T47D (cell line): Measurements from ENCODE around the gene GATAD1.
"Not testable (repeated sequence)": the region's sequence is repeated elsewhere in the genome, so short reads cannot be mapped to it uniquely, and the experiment has no call there.

Source experiments
- DNase-seq, 2 experiments: peaks; one replicate each; pipeline versions ENCODE4 v3.0.0 to v3.0.0-alpha.2; 2011 to 2012; ENCODE audit warnings: low read depth in 1 of 2, low spot score in 1 of 2
- JUND ChIP-seq: IDR thresholded peaks from 2 replicates; pipeline ENCODE4 v1.6.1; 2012; ENCODE audit warnings: low read depth
- in situ Hi-C: cut with HindIII; loops from 2 replicates; pipeline ENCODE4 v1.10.0; 2016; ENCODE audit warnings: low sequenced_read_pairs, low pct_unique_long_range_greater_than_20kb

GATAD1 gene

DNA sequence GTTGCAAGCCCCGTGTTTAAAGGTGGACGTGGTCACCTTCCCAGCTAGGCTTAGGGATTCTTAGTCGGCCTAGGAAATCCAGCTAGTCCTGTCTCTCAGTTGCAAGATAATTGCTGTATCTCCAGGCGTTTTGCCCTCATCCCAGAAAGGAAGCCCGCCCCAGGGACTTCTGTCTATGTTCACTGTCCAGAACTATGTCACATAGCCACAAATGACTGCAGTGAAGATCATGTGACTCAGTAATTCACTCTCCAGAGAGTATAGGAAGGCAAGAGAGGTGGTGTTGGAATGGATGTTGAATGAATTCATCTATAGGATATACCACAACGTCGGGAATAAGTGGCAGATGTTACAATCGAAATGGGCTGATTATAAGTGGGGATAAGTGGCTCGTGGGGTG lies 30.8 kb downstream of the GATAD1 start:
- in situ Hi-C loops: no loop called here
- TF ChIP-seq JUND: no peak
- no peak for DNase-seq

DNA sequence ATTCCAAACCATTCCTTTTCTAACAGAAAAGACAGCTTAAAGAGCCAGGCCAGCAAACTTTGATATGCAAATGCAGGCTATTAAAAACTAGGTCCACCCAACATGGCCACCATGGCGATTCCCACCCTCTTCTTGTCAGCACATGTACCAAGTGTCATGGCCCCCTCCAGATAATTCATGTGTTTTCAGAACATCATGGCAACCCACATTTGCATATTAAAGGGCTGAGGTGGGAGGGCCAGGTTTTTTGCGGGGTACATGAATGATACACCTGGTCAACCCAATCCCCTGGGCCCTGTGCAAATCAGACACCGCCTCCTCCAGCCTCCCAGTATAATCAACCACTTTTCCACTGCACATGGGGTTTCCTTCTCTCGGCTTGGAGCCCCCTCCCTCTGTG lies 31.4 kb downstream of the GATAD1 start:
- no peak for TF ChIP-seq JUND
- no peak for DNase-seq
- in situ Hi-C loops: no loop called here

DNA sequence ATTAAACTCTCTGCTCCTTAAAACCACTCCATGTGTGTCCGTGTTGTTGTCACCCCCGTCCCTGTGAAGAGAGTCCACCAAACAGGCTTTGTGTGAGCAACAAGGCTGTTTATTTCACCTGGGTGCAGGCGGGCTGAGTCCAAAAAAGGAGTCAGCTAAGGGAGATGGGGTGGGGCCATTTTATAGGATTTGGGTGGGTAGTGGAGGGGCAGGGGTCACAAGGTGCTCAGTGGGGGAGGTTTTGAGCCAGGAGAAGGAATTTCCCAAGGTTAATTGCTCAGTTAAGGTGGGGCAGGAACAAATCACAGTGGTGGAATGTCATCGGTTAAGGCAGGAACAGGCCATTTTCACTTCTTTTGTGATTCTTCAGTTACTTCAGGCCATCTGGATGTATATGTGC lies 31.9 kb downstream of the GATAD1 start:
- in situ Hi-C loops, DNase-seq: not testable (repeated sequence)

DNA sequence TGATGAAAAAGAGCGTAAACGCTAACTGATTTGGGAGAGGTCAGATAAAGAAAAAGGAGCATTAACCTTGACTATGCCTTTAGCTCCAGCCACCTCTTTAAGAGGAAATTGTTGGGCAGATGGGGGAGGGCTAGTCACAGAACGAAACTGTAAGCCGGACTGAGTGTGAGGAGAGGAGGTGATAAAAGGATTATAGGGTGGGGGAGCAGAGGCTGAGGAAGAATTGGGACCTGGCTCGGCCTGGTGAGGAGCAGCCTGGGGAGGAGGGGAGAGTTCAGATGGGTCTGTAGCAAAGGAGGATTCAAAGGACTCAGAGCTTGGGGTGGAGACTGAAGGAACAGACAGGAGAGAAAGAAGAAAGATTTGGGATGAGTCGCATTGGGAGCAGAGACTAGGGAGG lies 36.3 kb downstream of the GATAD1 start:
- in situ Hi-C loops, DNase-seq: not testable (repeated sequence)

DNA sequence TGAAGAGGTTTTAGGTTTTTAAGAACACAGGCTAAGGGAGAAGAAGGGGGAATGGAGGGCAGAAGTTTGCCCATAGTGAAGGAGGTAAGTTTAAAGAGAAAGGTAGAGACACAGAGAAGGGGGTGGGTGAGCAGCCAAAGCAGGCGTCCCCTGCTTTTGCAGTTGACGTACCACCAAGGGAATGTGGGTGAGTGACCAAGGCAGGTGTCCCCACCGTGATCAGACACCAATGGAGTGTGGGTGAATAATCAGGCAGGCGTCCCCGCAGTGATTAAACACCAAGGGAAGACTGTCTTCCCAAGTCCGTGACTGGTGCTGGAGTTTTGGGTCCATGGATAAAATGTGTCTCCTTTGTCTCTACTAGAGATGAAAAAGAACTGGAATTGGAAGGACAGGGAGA lies 36.9 kb downstream of the GATAD1 start:
- in situ Hi-C loops, DNase-seq: not testable (repeated sequence)

DNA sequence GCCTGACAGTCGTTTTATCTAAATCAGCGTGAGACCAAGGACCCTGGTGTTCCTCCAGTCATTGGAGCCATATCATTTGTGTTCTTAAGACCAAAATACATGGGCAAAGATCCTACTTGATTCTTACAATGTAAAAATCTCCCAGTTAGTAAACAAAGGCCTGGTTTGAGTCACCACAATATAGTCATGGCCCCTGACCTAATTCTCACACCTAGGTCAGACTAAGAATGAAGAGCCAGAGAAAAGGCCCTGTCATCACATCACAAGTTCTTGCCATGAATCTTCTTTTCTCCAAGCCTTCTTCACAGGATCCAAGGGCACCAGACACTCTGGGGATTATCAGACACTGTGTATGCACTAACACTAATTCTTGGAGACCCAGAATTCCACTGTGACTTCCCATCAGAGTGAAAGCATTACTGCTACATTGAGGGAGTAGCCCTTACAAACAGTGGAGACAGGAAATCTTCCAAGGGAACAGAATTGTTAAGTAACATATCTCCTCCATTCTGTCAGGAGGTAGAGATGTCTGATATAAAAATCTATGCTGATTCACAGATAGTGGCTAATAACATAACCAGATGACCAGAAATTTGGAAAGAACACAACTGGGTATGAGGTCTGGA lies 38.1 kb downstream of the GATAD1 start:
- TF ChIP-seq JUND: no peak
- in situ Hi-C loops: no loop called here
- no peak for DNase-seq

DNA sequence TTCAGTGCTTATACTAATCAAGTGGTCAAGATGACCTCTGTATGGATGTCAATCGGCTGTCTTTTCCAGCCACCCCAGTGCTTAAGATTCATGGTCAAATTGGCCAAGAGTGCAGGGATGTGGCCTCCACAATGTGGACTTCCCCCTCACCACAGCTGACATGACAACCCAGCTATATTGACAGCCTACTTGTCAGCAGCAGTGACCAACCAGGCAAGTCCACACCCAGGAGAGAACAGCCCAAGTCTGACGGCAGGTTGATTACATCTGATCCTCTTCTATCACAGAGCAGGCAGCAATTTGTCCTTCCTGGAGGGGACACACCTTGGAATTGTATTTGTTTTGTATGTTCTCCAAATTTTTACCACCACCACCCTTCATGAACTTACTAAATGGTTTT lies 38.7 kb downstream of the GATAD1 start:
- DNase-seq: no peak
- TF ChIP-seq JUND: no peak
- in situ Hi-C loops: no loop called here

DNA sequence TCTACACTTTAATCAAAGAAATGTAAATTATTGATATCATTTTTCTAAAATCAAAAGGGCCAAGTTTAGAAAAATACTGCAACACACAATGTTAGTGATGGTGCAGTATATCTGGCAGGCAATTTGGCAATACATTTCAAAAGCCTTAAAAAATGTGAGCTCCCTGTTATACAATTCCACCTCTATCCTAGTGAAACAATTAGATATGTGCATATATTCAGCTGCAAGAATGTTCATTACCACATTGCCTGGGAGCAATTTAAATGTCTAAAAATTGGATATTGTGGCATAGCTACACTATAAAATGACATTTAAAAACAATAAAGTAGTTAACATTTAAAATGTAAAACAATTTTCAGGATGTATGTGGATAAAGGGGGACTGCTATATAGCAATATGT lies 40.5 kb downstream of the GATAD1 start:
- no peak for TF ChIP-seq JUND
- DNase-seq: no peak
- in situ Hi-C loops: no loop called here

DNA sequence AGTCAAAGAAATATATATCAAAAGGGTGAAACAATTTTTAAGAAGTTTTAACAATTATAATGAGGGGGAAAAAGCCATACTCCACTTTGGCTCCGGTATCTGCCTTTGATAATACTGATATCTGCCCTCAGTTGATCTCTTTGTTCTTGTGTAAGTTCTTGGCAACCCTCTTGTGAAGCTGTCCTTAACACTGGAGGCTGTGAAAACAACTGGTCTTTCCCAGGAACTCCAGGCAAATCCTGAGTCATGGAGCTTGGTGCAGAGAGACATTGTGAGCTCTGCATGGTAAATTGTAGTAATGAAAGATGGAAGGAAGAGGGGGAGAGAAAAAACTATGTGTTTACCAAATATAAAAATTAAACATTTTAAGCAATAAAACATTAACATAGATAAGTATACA lies 42.4 kb downstream of the GATAD1 start:
- in situ Hi-C loops: no loop called here

DNA sequence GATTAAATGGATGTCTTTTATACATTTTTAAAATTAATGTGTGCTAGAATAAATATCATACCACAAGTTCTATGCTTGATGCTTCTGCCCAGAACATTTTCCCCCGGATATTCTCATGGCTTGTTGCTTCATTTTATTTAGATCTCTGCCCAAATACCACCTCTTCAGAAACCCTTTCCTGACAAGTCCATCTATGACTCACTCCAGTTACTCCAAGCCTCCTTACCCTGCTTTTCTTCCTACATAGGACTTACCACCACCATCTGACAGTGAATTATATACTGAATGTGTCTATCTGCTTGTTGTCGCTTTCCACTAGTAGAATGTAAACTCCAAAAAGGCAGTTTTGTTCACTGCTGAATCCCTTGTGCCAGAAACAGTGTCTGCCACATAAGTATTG lies 49.6 kb downstream of the GATAD1 start:
- no peak for TF ChIP-seq JUND
- in situ Hi-C loops: no loop called here
- no peak for DNase-seq

More for the DNA sequence above, 42.4 kb downstream of the GATAD1 start:
- TF ChIP-seq JUND: no peak
- no peak for DNase-seq

DNA sequence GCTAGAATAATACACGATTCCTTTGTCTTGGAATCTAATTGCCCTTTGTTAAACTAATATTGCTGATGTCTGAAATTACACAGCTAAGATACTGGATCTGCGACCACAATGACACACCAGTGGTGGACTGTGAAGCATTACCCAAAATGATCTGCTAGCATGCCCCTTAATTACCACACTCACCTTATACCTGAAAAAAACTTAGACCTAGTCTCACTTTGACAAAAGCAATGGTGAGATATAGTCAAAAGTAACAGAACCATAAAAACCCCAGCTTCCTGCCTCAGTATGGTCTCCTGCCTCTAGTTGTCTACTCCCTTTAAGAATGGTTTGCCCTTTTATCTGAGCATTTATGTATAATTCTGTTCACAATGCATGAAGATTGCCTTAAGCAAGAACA lies 51.3 kb downstream of the GATAD1 start:
- TF ChIP-seq JUND: no peak
- DNase-seq: no peak
- in situ Hi-C loops: no loop called here

DNA sequence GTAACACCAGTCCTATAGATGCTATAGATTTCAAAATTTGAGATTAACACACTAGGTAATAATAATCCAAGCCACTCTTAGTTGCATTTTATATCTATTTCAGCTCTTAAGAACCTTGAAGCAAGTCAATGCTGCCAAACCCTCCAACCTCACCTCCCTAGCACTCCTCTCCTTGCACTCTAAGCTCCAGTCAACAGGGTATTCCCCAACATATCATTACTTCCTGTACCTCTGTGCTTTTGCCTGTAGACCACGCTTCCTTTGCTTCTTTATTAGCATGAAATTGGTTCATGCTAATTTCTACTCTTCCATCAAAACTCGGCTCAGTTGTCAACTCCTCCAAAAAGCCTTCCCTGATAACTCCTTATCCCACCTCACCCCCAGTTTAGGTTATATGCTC lies 56.5 kb downstream of the GATAD1 start:
- in situ Hi-C loops: no loop called here
- no peak for TF ChIP-seq JUND
- DNase-seq: no peak

DNA sequence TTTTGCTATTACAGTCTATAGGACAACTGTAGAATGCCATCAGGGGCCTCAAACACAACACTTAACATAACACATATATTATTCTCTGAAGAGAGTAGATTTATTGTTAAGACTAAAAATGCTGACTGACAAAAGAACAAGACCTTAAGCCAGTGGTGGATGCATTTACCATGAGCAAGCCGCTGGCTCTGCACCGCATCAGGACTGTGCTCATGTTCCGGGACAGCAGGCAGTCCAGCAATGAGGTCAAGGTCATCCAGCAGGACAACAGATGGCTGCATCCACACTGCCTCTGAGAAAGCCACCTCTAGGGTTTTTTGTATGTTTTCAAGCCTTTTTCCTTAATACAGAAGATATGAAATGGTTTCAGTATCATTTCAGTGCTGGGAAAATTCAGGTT lies 57.3 kb downstream of the GATAD1 start:
- TF ChIP-seq JUND: no peak
- no peak for DNase-seq
- in situ Hi-C loops: no loop called here

DNA sequence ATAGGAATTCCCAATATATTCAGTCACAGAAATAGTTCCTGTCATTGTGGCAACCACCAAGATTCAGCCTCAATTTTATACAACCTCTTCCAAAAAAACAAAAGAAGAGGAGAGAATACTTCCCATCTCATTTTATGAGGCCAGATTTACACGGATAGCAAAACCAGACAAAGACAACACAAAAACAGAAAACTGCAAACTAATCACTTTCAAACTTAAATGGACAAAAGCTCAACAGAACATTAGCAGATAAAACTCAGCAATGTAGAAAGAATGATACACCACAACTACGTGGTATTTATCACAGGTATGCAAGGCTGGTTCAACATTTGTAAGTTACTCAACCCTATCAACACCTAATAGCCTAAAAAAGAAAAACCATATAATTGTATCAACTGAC lies 59.1 kb downstream of the GATAD1 start:
- in situ Hi-C loops: no loop called here
- no peak for TF ChIP-seq JUND
- no peak for DNase-seq
